Effector memory CD8-positive, alpha-beta T cell (primary cell): ENCODE measurements around the gene OIP5.
A peak's percentile ranks its signal among the peaks of the same experiment; 100 is the strongest.
"Not testable (repeated sequence)": the region's sequence is repeated elsewhere in the genome, so short reads cannot be mapped to it uniquely, and the experiment has no call there.

Experiments used
- ATAC-seq: fragments of 150-1000 bp; cut with Tn5 transposase; replicated peaks from 2 replicates; pipeline ENCODE4 v1.10.0; 2021; ENCODE audit warnings: mild to moderate bottlenecking, moderate library complexity
- DNase-seq, 3 experiments: peaks; one replicate each; pipeline ENCODE4 v3.0.0; 2021
- H3K27ac Mint-ChIP-seq, 2 donors: one replicate each; pipeline ENCODE4 v1.8.0; 2022; ENCODE audit warnings: mild to moderate bottlenecking in 2 of 2, mixed read lengths in 2 of 2, moderate library complexity in 2 of 2
- H3K27me3 Mint-ChIP-seq, 2 donors: one replicate each; pipeline ENCODE4 v1.8.0; 2022; ENCODE audit warnings: mixed read lengths in 2 of 2
- H3K36me3 Mint-ChIP-seq: one replicate; pipeline ENCODE4 v1.8.0; 2022; ENCODE audit warnings: mild to moderate bottlenecking, moderate library complexity, mixed read lengths; ENCODE audit not compliant: insufficient read depth
- H3K4me1 Mint-ChIP-seq, 2 donors: one replicate each; pipeline ENCODE4 v1.8.0; 2022; ENCODE audit warnings: low read depth in 2 of 2, mixed read lengths in 2 of 2
- H3K4me3 Mint-ChIP-seq, 2 donors: one replicate each; pipeline ENCODE4 v1.8.0; 2022; ENCODE audit warnings: mild to moderate bottlenecking in 2 of 2, mixed read lengths in 2 of 2, moderate library complexity in 2 of 2
- H3K9me3 Mint-ChIP-seq, 2 donors: one replicate each; pipeline ENCODE4 v1.8.0; 2022; ENCODE audit warnings: mixed read lengths in 2 of 2

Gene OIP5

GRCh38 chr15:41333026-41333562, 703 bp upstream of the OIP5 start:
- Mint-ChIP-seq H3K36me3 (peaks cover 10% of the 10 kb centered on the region), H3K9me3 (no peaks in the 10 kb centered on the region), H3K27me3 (no peaks in the 10 kb centered on the region), H3K4me1 (peaks cover 22 to 35% of the 10 kb centered on the region in 2 donors), H3K27ac (peak overlapping the region; percentile 85 to 92), H3K4me3 (peak overlapping the region; percentile 95 to 97)
- peak; percentile 15 for ATAC-seq
- DNase-seq: no peak

- Mint-ChIP-seq H3K27ac (peak overlapping the region; percentile 85 to 92), H3K4me1 (peaks cover 19 to 29% of the 10 kb centered on the region in 2 donors), H3K4me3 (peak overlapping the region; percentile 95 to 97), H3K9me3 (no peaks in the 10 kb centered on the region), H3K36me3 (peaks cover 10% of the 10 kb centered on the region), H3K27me3 (no peaks in the 10 kb centered on the region)
- DNase-seq: no peak
- no peak for ATAC-seq
Observed at GRCh38 chr15:41331833-41332193, 578 bp downstream of the OIP5 start.

GRCh38 chr15:41331281-41331680, 1.1 kb downstream of the OIP5 start:
- Mint-ChIP-seq H3K27me3 (no peaks in the 10 kb centered on the region), H3K27ac (peak overlapping the region; percentile 85 to 92), H3K9me3 (no peaks in the 10 kb centered on the region), H3K4me1 (peaks cover 18 to 29% of the 10 kb centered on the region in 2 donors), H3K4me3 (peak overlapping the region; percentile 95 to 97), H3K36me3 (peaks cover 10% of the 10 kb centered on the region)
- ATAC-seq: no peak
- no peak for DNase-seq

- Mint-ChIP-seq H3K36me3 (peaks cover 7% of the 10 kb centered on the region), H3K27ac (no peak overlapping the region), H3K27me3 (no peaks in the 10 kb centered on the region), H3K4me1 (no peaks in the 10 kb centered on the region), H3K9me3 (no peaks in the 10 kb centered on the region), H3K4me3 (no peak overlapping the region)
- ATAC-seq (no peak), DNase-seq (no peak)
Observed at GRCh38 chr15:41323611-41324010, 8.8 kb downstream of the OIP5 start.

- H3K27me3 Mint-ChIP-seq, H3K4me3 Mint-ChIP-seq, H3K4me1 Mint-ChIP-seq, DNase-seq, H3K9me3 Mint-ChIP-seq, ATAC-seq, H3K36me3 Mint-ChIP-seq, H3K27ac Mint-ChIP-seq: not testable (repeated sequence)
Observed at GRCh38 chr15:41320805-41321330, 11.5 kb downstream of the OIP5 start.

GRCh38 chr15:41309226-41309905, 23.0 kb downstream of the OIP5 start:
- no peaks in the 10 kb centered on the region for H3K9me3 Mint-ChIP-seq
- H3K4me3 Mint-ChIP-seq: no peak overlapping the region
- no peaks in the 10 kb centered on the region for H3K4me1 Mint-ChIP-seq
- DNase-seq (no peak), ATAC-seq (no peak)
- H3K27me3 Mint-ChIP-seq: no peaks in the 10 kb centered on the region
- peaks cover 9% of the 10 kb centered on the region for H3K36me3 Mint-ChIP-seq
- H3K27ac Mint-ChIP-seq: no peak overlapping the region

GRCh38 chr15:41307679-41308078, 24.7 kb downstream of the OIP5 start:
- Mint-ChIP-seq H3K4me3 (no peak overlapping the region), H3K27me3 (no peaks in the 10 kb centered on the region), H3K4me1 (peaks cover 0 to 2% of the 10 kb centered on the region in 2 donors), H3K27ac (no peak overlapping the region), H3K9me3 (no peaks in the 10 kb centered on the region), H3K36me3 (peaks cover 9% of the 10 kb centered on the region)
- no peak for DNase-seq
- ATAC-seq: no peak

GRCh38 chr15:41304149-41304770, 28.1 kb downstream of the OIP5 start:
- no peak for DNase-seq
- Mint-ChIP-seq H3K27ac (peak overlapping the region in 1 of 2 donors; percentile 52), H3K27me3 (no peaks in the 10 kb centered on the region), H3K9me3 (no peaks in the 10 kb centered on the region), H3K36me3 (no peaks in the 10 kb centered on the region), H3K4me1 (peaks cover 0 to 21% of the 10 kb centered on the region in 2 donors), H3K4me3 (no peak overlapping the region)
- no peak for ATAC-seq

- no peak overlapping the region for H3K4me3 Mint-ChIP-seq
- H3K4me1 Mint-ChIP-seq: peaks cover 0 to 21% of the 10 kb centered on the region in 2 donors
- peaks cover 21% of the 10 kb centered on the region for H3K36me3 Mint-ChIP-seq
- DNase-seq (no peak), ATAC-seq (no peak)
- H3K9me3 Mint-ChIP-seq: no peaks in the 10 kb centered on the region
- H3K27ac Mint-ChIP-seq: peak overlapping the region; percentile 52 to 65
- H3K27me3 Mint-ChIP-seq: no peaks in the 10 kb centered on the region
Observed at GRCh38 chr15:41301587-41301986, 30.8 kb downstream of the OIP5 start.

- ATAC-seq, H3K27me3 Mint-ChIP-seq, DNase-seq, H3K4me3 Mint-ChIP-seq, H3K9me3 Mint-ChIP-seq: not testable (repeated sequence)
- peak overlapping the region; percentile 52 to 65 for H3K27ac Mint-ChIP-seq
- H3K4me1 Mint-ChIP-seq: peaks cover 0 to 21% of the 10 kb centered on the region in 2 donors
- peaks cover 26% of the 10 kb centered on the region for H3K36me3 Mint-ChIP-seq
Observed at GRCh38 chr15:41301139-41301538, 31.3 kb downstream of the OIP5 start.

- Mint-ChIP-seq H3K36me3 (peaks cover 40% of the 10 kb centered on the region), H3K27me3 (no peaks in the 10 kb centered on the region), H3K4me1 (peaks cover 11 to 20% of the 10 kb centered on the region in 2 donors), H3K9me3 (no peaks in the 10 kb centered on the region), H3K4me3 (no peak overlapping the region), H3K27ac (peak overlapping the region; percentile 38 to 52)
- no peak for DNase-seq
- no peak for ATAC-seq
Observed at GRCh38 chr15:41292521-41292920, 39.9 kb downstream of the OIP5 start.

- Mint-ChIP-seq H3K4me1 (peaks cover 13 to 24% of the 10 kb centered on the region in 2 donors), H3K27ac (peak overlapping the region; percentile 20 to 28), H3K36me3 (peaks cover 40% of the 10 kb centered on the region), H3K27me3 (no peaks in the 10 kb centered on the region), H3K4me3 (no peak overlapping the region), H3K9me3 (no peaks in the 10 kb centered on the region)
- DNase-seq (no peak), ATAC-seq (peak; percentile 63)
Observed at GRCh38 chr15:41291065-41291631, 41.2 kb downstream of the OIP5 start.

GRCh38 chr15:41289953-41290352, 42.4 kb downstream of the OIP5 start:
- H3K27ac Mint-ChIP-seq: peak overlapping the region in 1 of 2 donors; percentile 28
- H3K4me3 Mint-ChIP-seq: no peak overlapping the region

More at GRCh38 chr15:41289953-41290352, 42.4 kb downstream of the OIP5 start:
- no peaks in the 10 kb centered on the region for H3K9me3 Mint-ChIP-seq
- H3K36me3 Mint-ChIP-seq: peaks cover 42% of the 10 kb centered on the region
- DNase-seq (no peak), ATAC-seq (no peak)
- H3K27me3 Mint-ChIP-seq: no peaks in the 10 kb centered on the region
- peaks cover 18 to 26% of the 10 kb centered on the region in 2 donors for H3K4me1 Mint-ChIP-seq
